Effector memory CD8-positive, alpha-beta T cell (primary cell): ENCODE measurements around the gene ETFA.

Experiments used
- ATAC-seq: fragments of 150-1000 bp; cut with Tn5 transposase; replicated peaks from 2 replicates; pipeline ENCODE4 v1.10.0; 2021; ENCODE audit warnings: mild to moderate bottlenecking, moderate library complexity
- DNase-seq, 3 experiments: peaks; one replicate each; pipeline ENCODE4 v3.0.0; 2021
- H3K27ac Mint-ChIP-seq, 2 donors: one replicate each; pipeline ENCODE4 v1.8.0; 2022; ENCODE audit warnings: mild to moderate bottlenecking in 2 of 2, mixed read lengths in 2 of 2, moderate library complexity in 2 of 2
- H3K27me3 Mint-ChIP-seq, 2 donors: one replicate each; pipeline ENCODE4 v1.8.0; 2022; ENCODE audit warnings: mixed read lengths in 2 of 2
- H3K36me3 Mint-ChIP-seq: one replicate; pipeline ENCODE4 v1.8.0; 2022; ENCODE audit warnings: mild to moderate bottlenecking, moderate library complexity, mixed read lengths; ENCODE audit not compliant: insufficient read depth
- H3K4me1 Mint-ChIP-seq, 2 donors: one replicate each; pipeline ENCODE4 v1.8.0; 2022; ENCODE audit warnings: low read depth in 2 of 2, mixed read lengths in 2 of 2
- H3K4me3 Mint-ChIP-seq, 2 donors: one replicate each; pipeline ENCODE4 v1.8.0; 2022; ENCODE audit warnings: mild to moderate bottlenecking in 2 of 2, mixed read lengths in 2 of 2, moderate library complexity in 2 of 2
- H3K9me3 Mint-ChIP-seq, 2 donors: one replicate each; pipeline ENCODE4 v1.8.0; 2022; ENCODE audit warnings: mixed read lengths in 2 of 2

The ETFA gene

DNA sequence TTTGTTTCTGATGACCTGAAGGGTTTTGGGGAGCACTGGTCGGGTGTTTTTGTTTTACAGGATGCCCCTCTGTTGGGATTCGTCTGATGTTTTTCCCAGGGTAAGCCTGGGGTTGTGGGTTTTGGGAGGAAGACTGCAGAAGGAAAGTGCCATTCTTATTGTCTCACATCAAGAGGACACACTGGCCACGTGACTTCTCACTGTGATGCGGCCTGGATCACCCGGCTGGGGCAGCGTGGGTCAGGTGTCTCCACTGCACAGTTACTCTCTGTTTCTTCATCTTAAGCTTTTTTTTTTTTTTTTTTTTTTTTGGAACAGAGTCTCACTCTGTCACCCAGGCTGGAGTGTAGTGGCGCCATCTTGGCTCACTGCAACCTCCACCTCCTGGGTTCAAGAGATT is 130.9 kb downstream of the ETFA start:
- H3K27me3 Mint-ChIP-seq: peaks cover 38 to 91% of the 10 kb centered on the region in 2 donors

DNA sequence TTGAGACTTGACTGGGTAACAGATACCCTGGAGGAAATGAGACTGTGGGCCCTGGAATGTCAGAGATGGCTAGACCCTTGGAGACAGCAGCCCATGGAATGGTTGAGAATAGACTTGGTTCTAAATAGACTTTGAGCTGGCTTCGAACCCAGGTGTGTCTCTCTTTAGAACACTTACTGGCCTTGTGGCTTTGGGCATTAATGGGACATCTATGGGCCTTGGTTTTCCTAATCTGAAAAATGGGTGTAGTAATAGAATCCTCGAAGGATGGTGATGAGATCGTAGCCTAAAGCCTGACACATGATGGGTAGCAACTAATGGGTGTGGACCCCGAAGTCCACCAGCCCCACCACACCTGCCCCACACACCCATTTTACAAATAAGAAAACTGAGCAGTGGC is 132.2 kb downstream of the ETFA start:
- no peak overlapping the region for H3K4me3 Mint-ChIP-seq
- no peak overlapping the region for H3K27ac Mint-ChIP-seq
- no peak for DNase-seq
- no peak for ATAC-seq
- peaks cover 0 to 4% of the 10 kb centered on the region in 2 donors for H3K4me1 Mint-ChIP-seq
- H3K36me3 Mint-ChIP-seq: peaks cover 3% of the 10 kb centered on the region
- peaks cover 33 to 83% of the 10 kb centered on the region in 2 donors for H3K27me3 Mint-ChIP-seq
- no peaks in the 10 kb centered on the region for H3K9me3 Mint-ChIP-seq

More for the DNA sequence above, 130.9 kb downstream of the ETFA start:
- Mint-ChIP-seq H3K27ac (no peak overlapping the region), H3K4me3 (no peak overlapping the region), H3K9me3 (no peaks in the 10 kb centered on the region), H3K4me1 (peaks cover 0 to 4% of the 10 kb centered on the region in 2 donors), H3K36me3 (peaks cover 3% of the 10 kb centered on the region)
- DNase-seq: no peak
- no peak for ATAC-seq

DNA sequence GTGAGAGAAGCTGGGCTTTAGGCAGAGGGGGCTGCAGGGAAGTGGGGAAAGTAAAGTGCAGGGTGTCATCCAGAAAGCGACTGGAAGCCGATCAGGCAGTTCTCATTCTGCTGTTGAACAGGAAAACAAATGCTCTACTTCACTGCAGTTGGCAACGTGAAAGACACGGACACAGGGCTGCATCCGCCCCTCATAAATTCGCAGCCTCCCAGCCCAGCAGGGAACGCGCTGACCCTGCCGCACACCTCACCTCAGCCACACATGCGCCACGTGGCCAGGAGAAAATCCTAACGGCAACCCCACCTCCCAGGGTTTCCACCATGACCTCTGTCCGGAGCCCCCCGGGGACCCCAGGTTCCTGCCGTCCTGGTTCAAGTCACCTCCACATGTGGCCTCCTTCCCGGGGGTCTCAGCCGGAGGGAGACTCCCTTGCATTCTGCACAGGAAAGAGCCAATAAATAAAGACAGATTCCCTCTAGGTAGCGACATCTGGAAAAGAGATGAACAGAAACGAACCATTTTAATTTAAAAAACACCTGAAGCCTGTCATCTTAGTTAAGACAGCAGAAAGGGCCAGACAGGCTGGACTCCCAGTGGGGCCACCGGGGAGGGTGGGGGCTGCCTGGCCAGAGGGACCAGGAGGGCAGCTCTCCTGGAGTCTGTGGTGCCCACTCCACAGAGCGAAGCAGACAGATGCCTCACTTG is 132.8 kb downstream of the ETFA start:
- H3K36me3 Mint-ChIP-seq: peaks cover 3% of the 10 kb centered on the region
- ATAC-seq (no peak), DNase-seq (no peak)
- no peaks in the 10 kb centered on the region for H3K9me3 Mint-ChIP-seq
- no peak overlapping the region for H3K27ac Mint-ChIP-seq
- peaks cover 33 to 79% of the 10 kb centered on the region in 2 donors for H3K27me3 Mint-ChIP-seq
- no peak overlapping the region for H3K4me3 Mint-ChIP-seq
- H3K4me1 Mint-ChIP-seq: peaks cover 0 to 4% of the 10 kb centered on the region in 2 donors

DNA sequence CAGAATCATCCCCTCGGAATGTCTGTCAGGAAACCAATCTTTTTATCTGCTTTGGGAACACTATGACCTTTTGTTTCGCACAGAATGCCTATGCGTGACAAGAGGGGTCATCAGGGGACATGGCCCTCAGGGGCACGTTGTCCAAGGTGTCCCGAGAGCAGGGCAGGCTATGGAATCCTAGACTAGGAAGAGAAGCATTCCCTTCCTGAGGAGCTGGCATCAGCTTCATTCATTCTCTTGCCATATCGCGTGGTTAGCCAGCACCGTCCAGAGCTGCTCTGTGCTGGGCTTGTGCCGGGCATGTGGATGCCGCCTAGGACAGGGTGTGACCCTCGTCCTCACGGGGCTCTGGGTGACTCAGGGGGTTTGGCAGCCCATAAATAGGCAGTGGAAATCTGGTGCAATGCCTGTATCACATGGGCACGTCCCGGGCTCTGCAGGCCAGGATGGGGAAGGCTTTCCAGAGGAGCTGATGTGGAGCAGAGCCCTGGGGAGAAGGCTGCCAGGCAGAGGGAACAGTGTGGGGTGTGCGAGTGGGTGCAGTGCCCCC is 133.7 kb downstream of the ETFA start:
- peaks cover 3% of the 10 kb centered on the region for H3K36me3 Mint-ChIP-seq
- H3K4me1 Mint-ChIP-seq: peaks cover 0 to 4% of the 10 kb centered on the region in 2 donors
- H3K27me3 Mint-ChIP-seq: peaks cover 38 to 86% of the 10 kb centered on the region in 2 donors
- no peak overlapping the region for H3K4me3 Mint-ChIP-seq
- H3K27ac Mint-ChIP-seq: no peak overlapping the region
- DNase-seq (no peak), ATAC-seq (no peak)
- no peaks in the 10 kb centered on the region for H3K9me3 Mint-ChIP-seq

DNA sequence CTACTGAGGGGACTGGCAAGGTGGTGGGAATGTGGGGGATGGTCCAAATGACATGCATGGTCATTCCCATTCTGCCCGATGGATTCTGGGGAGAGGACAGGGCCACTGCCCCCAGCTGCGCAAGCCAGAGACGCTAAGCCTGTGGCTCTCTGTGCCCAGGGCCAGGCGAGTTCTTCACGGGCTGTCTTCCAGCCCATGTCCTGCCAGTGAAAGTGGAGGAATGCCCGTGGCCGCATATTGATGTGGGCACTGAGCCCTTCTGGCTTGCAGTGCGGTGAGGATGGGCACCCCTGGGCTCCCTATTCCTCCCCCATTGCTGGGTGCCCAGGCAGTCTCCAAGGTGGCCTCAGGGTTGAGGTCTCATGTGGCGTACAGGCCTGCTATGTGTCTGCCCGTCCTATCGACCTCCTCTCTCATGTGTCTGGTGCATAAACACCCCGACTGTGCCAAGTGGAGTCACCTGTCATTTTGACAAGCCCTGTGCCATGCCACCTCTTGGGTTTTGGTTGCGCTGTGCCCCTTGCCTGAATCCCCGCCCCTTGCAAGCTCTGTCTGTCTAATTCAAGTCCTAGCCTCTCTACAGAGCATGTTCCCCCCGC is 134.7 kb downstream of the ETFA start:
- Mint-ChIP-seq H3K4me1 (peaks cover 0 to 3% of the 10 kb centered on the region in 2 donors), H3K27ac (no peak overlapping the region), H3K9me3 (no peaks in the 10 kb centered on the region), H3K36me3 (peaks cover 3% of the 10 kb centered on the region), H3K27me3 (peaks cover 32 to 88% of the 10 kb centered on the region in 2 donors), H3K4me3 (no peak overlapping the region)
- ATAC-seq (no peak), DNase-seq (no peak)

DNA sequence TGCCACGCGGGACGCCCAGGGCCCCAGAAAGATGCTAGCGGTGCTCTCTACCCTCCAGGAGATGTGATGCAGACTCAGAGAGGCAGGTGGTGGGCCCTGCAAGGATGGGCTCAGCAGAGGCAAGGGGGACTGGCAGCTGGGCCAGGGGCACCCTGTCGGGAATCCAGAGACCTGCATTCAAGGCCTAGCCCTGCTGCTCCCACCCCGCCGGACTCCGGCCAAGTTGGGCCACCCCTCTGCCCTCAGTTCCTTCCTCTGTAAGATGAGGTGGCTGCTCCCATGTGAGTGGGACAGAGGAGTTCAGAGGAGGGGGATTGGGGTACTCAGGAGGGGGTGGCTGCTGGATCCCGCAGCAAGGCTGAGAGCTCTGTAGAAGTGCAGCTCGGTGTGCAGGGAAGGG is 135.2 kb downstream of the ETFA start:
- ATAC-seq: no peak
- Mint-ChIP-seq H3K27ac (no peak overlapping the region), H3K27me3 (peaks cover 27 to 87% of the 10 kb centered on the region in 2 donors), H3K4me1 (no peaks in the 10 kb centered on the region), H3K36me3 (peaks cover 3% of the 10 kb centered on the region), H3K9me3 (no peaks in the 10 kb centered on the region), H3K4me3 (no peak overlapping the region)
- no peak for DNase-seq

DNA sequence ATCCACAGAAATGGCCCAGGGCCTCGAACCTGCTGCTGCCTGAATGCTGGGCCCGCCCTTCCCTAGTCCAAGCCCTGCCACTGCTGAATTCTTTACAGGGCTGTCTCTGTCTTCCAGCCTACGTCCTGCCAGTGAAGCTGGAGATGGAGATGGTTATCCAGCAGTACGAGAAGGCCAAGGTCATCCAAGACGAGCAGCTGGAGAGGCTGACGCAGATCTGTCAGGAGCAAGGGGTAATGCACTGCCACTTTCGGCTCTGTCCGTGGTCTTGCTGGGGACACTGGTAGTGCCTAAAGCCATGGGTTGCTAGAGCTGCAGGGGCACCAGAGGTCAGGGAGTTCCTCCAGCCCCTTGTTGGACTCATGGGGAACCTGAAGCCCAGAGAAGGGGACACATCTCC is 135.8 kb downstream of the ETFA start:
- no peak overlapping the region for H3K27ac Mint-ChIP-seq
- DNase-seq: no peak
- H3K36me3 Mint-ChIP-seq: no peaks in the 10 kb centered on the region
- no peaks in the 10 kb centered on the region for H3K9me3 Mint-ChIP-seq
- no peaks in the 10 kb centered on the region for H3K4me1 Mint-ChIP-seq
- ATAC-seq: no peak
- no peak overlapping the region for H3K4me3 Mint-ChIP-seq
- peaks cover 25 to 81% of the 10 kb centered on the region in 2 donors for H3K27me3 Mint-ChIP-seq

DNA sequence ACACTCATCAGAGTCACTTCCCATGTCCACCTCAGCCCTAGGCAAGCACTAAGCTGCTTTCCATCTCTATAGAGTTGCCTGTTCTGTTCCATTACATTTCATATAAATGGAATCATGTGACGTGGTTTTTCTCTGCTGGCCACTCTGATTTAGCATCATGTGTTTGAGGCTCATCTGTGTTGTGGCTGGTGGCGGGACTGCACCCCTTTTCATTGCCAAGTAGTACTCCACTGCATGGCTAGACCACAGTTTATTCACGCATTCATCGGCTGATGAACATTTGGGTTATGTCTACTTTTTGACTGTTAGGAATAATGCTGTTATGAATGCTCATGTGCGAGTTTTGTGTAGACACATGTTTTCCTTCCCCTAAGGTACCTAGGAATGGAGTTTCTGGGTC is 136.6 kb downstream of the ETFA start:
- no peak for ATAC-seq
- H3K27me3 Mint-ChIP-seq: peaks cover 25 to 73% of the 10 kb centered on the region in 2 donors
- no peak overlapping the region for H3K27ac Mint-ChIP-seq
- no peak for DNase-seq
- no peaks in the 10 kb centered on the region for H3K4me1 Mint-ChIP-seq
- H3K9me3 Mint-ChIP-seq: no peaks in the 10 kb centered on the region
- no peaks in the 10 kb centered on the region for H3K36me3 Mint-ChIP-seq
- no peak overlapping the region for H3K4me3 Mint-ChIP-seq

DNA sequence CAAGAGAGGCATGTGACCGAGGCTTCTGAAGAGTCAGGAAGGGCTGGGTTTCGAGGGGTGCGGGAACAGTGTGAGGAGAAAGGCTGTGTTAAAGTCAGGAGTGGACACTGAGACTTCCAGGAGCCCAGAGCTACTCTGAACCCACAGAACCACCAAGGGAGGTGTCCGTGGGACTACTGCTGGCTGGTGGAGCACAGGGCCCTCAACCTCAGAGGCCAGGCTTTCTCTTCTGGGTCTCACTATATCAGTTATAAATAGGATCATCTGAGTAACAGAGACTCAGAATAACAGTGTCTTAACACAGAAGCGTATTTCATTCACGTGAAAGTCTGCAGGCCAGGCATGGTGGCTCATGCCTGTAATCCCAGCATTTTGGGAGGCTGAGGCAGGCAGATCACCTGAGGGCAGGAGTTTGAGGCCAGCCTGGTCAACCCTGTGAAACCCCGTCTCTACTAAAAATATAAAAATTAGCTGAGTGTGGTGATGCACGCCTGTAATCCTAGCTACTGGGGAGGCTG is 137.9 kb downstream of the ETFA start:
- Mint-ChIP-seq H3K36me3 (no peaks in the 10 kb centered on the region), H3K27me3 (peaks cover 28 to 67% of the 10 kb centered on the region in 2 donors), H3K9me3 (no peaks in the 10 kb centered on the region), H3K27ac (no peak overlapping the region), H3K4me3 (no peak overlapping the region), H3K4me1 (peaks cover 0 to 2% of the 10 kb centered on the region in 2 donors)
- ATAC-seq (no peak), DNase-seq (no peak)

DNA sequence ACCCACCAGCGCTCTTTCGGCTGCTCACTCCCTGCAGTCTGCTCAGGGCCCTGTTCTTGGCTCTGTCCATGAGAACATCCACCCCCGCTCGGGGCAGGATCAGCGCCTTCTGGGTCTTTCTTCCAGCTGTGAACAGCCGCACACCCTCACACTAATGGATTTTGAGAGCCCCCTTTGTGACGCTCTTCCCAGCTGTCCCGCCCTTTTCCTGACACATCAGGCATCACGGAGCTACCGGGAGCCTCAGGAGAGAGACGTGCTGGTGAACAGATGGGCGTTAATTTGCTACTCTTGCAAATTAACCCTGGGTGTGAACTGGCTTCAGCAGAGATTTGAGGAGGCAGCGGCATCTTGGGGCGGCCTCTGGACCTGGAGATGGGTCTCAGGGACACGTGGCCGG is 138.5 kb downstream of the ETFA start:
- Mint-ChIP-seq H3K4me3 (no peak overlapping the region), H3K27ac (no peak overlapping the region), H3K9me3 (no peaks in the 10 kb centered on the region), H3K36me3 (no peaks in the 10 kb centered on the region), H3K4me1 (peaks cover 0 to 2% of the 10 kb centered on the region in 2 donors), H3K27me3 (peaks cover 23 to 66% of the 10 kb centered on the region in 2 donors)
- ATAC-seq (no peak), DNase-seq (no peak)

DNA sequence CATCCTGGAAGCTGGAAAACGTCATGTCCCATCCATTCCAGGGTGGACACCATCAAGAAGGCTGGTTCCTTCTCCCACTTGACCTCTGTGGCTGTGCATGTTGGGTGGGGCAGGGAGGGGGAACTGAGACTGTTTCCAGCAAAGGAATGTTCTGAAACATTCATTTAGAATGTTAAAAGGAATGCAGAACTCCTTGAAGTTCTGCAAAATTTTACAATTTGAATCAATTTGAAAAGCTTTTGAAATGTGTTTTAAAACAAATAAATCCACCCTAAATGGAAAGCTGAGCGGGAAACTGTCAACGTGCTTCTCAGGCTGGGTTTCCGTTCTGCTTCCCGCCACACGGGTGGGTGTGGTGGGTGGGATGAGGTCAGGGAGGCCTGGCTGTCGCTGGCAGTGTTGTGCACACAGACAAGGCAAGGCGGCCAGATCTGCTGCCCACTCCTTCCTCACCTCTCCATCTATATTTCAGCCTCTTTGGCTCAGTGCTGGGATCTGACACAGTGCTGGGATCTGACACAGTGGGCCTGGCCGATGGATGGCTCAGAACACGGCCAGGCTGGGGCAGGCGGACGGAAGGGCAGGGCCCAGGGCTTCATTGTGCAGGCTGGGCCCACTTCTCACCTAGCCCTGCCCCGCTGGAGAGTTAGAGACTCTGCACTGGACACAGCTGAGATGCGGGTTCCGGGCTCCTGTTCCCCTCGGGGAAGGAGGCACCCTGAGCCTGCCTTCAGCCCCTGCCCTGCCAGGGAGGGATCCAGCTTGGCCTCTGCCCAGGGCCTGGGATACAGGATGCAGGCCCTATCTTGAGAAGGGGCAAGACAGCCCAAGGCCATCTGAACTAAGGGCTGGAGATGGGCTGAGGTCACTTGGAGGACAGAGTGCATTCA is 141.1 kb downstream of the ETFA start:
- H3K4me3 Mint-ChIP-seq: no peak overlapping the region
- no peak overlapping the region for H3K27ac Mint-ChIP-seq

DNA sequence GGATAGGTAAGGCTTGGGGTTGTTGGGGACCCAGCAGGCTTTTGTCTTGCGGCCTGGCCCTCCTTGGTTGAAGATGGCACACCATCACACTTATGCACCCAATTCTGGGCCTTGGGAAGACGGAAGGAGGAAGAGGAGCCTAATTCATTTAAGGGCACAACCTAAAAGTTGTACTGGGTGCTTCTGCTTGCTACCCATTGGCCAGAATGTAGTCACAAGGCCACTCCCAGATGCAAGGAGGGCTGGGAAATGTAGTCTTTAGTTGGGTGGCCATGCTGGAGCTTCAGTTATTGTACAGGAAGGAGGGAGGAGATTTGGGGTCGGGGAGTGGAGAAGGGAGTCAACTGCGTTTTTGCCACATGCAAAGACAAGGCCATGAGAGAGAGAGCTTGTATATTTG is 142.3 kb downstream of the ETFA start:
- peaks cover 0 to 3% of the 10 kb centered on the region in 2 donors for H3K4me1 Mint-ChIP-seq
- peaks cover 11 to 39% of the 10 kb centered on the region in 2 donors for H3K27me3 Mint-ChIP-seq
- DNase-seq: no peak
- H3K9me3 Mint-ChIP-seq: no peaks in the 10 kb centered on the region
- H3K27ac Mint-ChIP-seq: peak overlapping the region in 1 of 2 donors; percentile 6
- peaks cover 3% of the 10 kb centered on the region for H3K36me3 Mint-ChIP-seq
- ATAC-seq: no peak
- no peak overlapping the region for H3K4me3 Mint-ChIP-seq

More for the DNA sequence above, 141.1 kb downstream of the ETFA start:
- Mint-ChIP-seq H3K4me1 (peaks cover 0 to 2% of the 10 kb centered on the region in 2 donors), H3K27me3 (peaks cover 11 to 39% of the 10 kb centered on the region in 2 donors), H3K36me3 (no peaks in the 10 kb centered on the region), H3K9me3 (no peaks in the 10 kb centered on the region)
- ATAC-seq: no peak
- DNase-seq: no peak
